Measurements from ENCODE around the gene MRNIP. TPM values are rescaled to one million over a fixed set of nuclear protein-coding genes. Genes with fewer than 3 reads are reported as not detected.

MRNIP gene
- total RNA-seq, 2 experiments from 2014 or later = 16.2 to 16.3 TPM

DNA sequence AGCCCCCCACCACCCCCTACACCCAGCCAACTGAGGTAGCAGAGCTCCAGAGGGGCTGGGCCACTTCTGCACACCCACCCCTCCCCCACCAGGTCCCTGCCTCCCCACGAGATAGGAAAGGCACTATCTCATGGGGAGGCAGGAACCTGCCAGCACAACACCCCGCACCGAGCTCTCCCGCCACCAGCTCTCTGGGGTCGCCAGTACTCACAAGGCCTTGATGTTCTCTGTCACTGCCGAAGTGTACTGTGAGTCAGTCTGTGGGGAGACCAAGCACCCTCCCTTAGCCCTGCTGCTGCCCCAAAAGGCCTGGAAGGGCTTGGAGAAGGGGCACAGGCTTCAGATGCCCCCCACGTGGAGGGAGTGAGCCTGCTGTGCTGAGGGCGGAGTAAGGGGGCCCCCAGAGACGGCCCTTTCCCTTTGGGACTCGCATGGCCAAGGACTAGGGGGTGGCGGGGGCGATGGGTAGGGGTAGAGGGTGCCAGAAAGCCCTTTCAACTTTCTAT lies 57.9 kb downstream of the MRNIP start:
- intact Hi-C loops (cut with micrococcal nuclease) = no loop called here
- Mint-ChIP-seq H3K9me3 (no peaks in the 10 kb centered on the region), H3K4me1 (ENCODE audit: low read depth) (peaks cover 38% of the 10 kb centered on the region), H3K27me3 (ENCODE audit: low read depth) (no peaks in the 10 kb centered on the region), H3K36me3 (ENCODE audit: low read depth) (peaks cover 6% of the 10 kb centered on the region), H3K4me3 (no peak overlapping the region), H3K27ac (no peak overlapping the region)
- no peak for DNase-seq
- CTCF ChIA-PET = interaction anchor here (1.7 to 2.2 kb wide), 3 partner anchors 8 to 20 kb away, joined by 5 to 11 read pairs (median 7); partner anchors contain the start of genes LTC4S and SQSTM1

DNA sequence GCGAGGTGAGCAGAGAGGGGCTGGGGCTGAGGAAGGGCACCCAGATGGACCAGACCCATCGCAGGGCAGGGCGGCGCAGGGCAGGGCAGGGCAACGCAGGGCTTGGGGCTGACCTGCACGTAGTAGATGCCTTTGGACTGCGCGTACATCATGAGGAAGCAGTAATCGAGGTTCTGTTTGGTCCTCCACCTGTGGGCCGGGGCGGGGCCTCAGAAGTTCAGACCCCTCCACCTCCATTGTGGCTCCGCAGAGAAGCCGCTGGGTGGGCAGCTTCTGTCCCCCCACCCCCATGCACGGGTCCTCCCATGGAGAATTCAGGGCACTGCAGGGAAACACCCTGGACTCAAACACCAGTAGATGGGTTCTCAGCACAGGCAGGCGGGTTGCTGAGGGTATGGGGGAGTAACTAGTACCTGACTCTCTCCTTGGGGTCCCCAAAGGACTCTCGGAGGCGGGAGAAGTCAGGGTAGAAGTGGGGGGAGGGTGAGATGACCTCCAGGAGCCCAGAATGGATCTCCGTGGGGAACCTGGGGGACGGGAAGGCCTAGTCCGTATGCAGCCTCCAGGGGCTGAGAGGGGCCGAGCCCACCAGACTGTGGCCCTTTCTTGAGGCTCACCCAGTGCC lies 58.4 kb downstream of the MRNIP start:
- H3K36me3 Mint-ChIP-seq (ENCODE audit: low read depth) = peaks cover 6% of the 10 kb centered on the region
- no peak overlapping the region for H3K27ac Mint-ChIP-seq
- peaks cover 35% of the 10 kb centered on the region for H3K4me1 Mint-ChIP-seq (ENCODE audit: low read depth)
- CTCF ChIA-PET = no interaction called here
- DNase-seq = no peak
- no peaks in the 10 kb centered on the region for H3K27me3 Mint-ChIP-seq (ENCODE audit: low read depth)
- H3K4me3 Mint-ChIP-seq = no peak overlapping the region
- no peaks in the 10 kb centered on the region for H3K9me3 Mint-ChIP-seq
- intact Hi-C loops (cut with micrococcal nuclease) = no loop called here

- DNase-seq = no peak
- H3K9me3 Mint-ChIP-seq = no peaks in the 10 kb centered on the region
- H3K27me3 Mint-ChIP-seq (ENCODE audit: low read depth) = no peaks in the 10 kb centered on the region
- no peak overlapping the region for H3K27ac Mint-ChIP-seq
- no peak overlapping the region for H3K4me3 Mint-ChIP-seq
- intact Hi-C loops (cut with micrococcal nuclease) = no loop called here
- CTCF ChIA-PET = no interaction called here
- H3K36me3 Mint-ChIP-seq (ENCODE audit: low read depth) = peaks cover 6% of the 10 kb centered on the region
- H3K4me1 Mint-ChIP-seq (ENCODE audit: low read depth) = peaks cover 33% of the 10 kb centered on the region
Observed at GRCh38 chr5:179799644-179799973, 59.0 kb downstream of the MRNIP start.

GRCh38 chr5:179798771-179799643 lies 59.6 kb downstream of the MRNIP start:
- no peaks in the 10 kb centered on the region for H3K9me3 Mint-ChIP-seq
- CTCF ChIA-PET = no interaction called here
- H3K36me3 Mint-ChIP-seq (ENCODE audit: low read depth) = peaks cover 6% of the 10 kb centered on the region
- intact Hi-C loops (cut with micrococcal nuclease) = no loop called here
- H3K27me3 Mint-ChIP-seq (ENCODE audit: low read depth) = no peaks in the 10 kb centered on the region
- no peak overlapping the region for H3K4me3 Mint-ChIP-seq
- peaks cover 33% of the 10 kb centered on the region for H3K4me1 Mint-ChIP-seq (ENCODE audit: low read depth)
- DNase-seq = no peak
- H3K27ac Mint-ChIP-seq = no peak overlapping the region

DNA sequence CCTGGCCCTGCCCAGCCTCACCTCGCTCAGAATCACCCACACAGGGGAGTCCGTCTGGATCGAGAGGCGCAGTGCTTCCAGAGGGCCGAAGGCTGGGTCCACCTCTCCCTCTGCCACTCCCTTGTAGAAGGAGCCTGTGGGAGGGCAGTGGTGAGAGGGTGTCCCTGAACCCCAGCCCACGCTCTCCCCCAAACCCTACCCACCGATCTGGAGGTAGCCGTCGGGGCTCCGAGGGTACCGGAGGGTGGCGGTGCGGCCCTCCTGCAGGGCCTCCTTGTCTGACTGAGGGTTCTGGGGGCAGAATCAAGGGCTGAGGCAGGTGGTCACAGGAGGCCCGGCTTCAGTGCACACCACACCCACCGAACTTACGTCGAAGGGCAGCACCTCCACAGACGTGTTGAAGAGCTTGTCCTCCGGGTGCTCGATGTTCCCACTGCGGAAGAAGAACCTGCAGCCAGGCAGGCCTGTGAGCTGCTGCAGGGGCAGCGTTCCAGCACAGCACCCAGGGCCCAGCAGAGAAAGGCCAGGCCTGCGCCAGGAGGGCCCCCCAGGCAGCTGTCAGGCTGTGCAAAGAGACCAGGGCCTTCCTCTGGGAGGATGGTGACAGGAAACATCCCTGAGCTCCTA lies 60.4 kb downstream of the MRNIP start:
- intact Hi-C loops (cut with micrococcal nuclease) = no loop called here
- DNase-seq = no peak
- peaks cover 33% of the 10 kb centered on the region for H3K4me1 Mint-ChIP-seq (ENCODE audit: low read depth)

GRCh38 chr5:179797741-179798140 lies 60.9 kb downstream of the MRNIP start:
- intact Hi-C loops (cut with micrococcal nuclease) = loop anchor here (2.0 kb wide), 1 partner anchor 65 kb away; the partner anchor contains the start of gene MAML1
- H3K36me3 Mint-ChIP-seq (ENCODE audit: low read depth) = peaks cover 6% of the 10 kb centered on the region
- H3K4me3 Mint-ChIP-seq = no peak overlapping the region
- CTCF ChIA-PET = interaction anchor here (0.5 to 2.6 kb wide), 9 partner anchors 12 to 294 kb away, joined by 3 to 16 read pairs (median 3); no protein-coding TSS in a partner anchor
- peaks cover 32% of the 10 kb centered on the region for H3K4me1 Mint-ChIP-seq (ENCODE audit: low read depth)
- H3K27ac Mint-ChIP-seq = no peak overlapping the region
- no peak for DNase-seq
- no peaks in the 10 kb centered on the region for H3K27me3 Mint-ChIP-seq (ENCODE audit: low read depth)
- H3K9me3 Mint-ChIP-seq = no peaks in the 10 kb centered on the region

More for the DNA sequence above, 60.4 kb downstream of the MRNIP start:
- CTCF ChIA-PET = interaction anchor here (1.0 to 1.1 kb wide), 3 partner anchors 101 to 119 kb away, joined by 3 to 4 read pairs (median 4); no protein-coding TSS in a partner anchor
- Mint-ChIP-seq H3K9me3 (no peaks in the 10 kb centered on the region), H3K4me3 (no peak overlapping the region), H3K27ac (no peak overlapping the region), H3K36me3 (ENCODE audit: low read depth) (peaks cover 6% of the 10 kb centered on the region), H3K27me3 (ENCODE audit: low read depth) (no peaks in the 10 kb centered on the region)

DNA sequence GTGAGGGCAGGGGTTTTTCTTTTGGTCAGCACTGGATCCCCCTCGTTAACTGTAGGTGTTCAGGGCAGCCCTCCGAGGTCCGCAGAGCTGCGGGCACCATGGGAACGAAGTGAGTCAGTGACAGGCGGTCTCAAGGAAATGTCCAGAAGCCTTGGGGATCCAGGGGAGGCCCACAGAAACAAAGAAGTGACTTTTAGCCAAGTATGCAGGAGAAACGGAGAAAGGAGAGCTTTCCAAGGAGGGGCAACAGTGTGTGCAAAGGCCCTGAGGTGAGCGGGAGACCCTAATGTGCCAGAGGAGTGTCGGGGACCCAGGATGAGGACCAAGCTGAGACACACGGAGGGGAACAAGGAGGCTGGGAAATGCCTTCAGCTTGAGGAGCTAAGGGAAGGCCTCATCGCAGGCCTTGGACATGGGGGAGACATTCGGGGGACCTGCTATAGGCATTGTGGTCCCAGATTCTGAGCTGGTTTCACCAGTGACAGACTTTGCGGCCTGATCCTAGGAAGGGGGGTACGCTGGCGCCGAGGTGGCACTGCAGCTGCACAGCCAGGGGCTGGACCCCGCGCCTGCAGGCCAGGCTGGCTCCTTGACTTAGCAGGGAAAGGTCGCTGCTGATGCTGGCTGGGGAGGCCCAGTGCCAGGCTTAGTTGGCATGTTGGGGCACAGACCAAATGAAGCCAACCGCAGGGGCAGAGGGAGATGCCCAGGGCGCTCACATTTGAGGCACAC lies 61.6 kb downstream of the MRNIP start:
- DNase-seq = no peak
- H3K27ac Mint-ChIP-seq = no peak overlapping the region
- H3K27me3 Mint-ChIP-seq (ENCODE audit: low read depth) = no peaks in the 10 kb centered on the region
- H3K4me3 Mint-ChIP-seq = peak overlapping the region; percentile 59
- H3K36me3 Mint-ChIP-seq (ENCODE audit: low read depth) = peaks cover 6% of the 10 kb centered on the region
- H3K9me3 Mint-ChIP-seq = no peaks in the 10 kb centered on the region
- intact Hi-C loops (cut with micrococcal nuclease) = loop anchor here (1.0 to 2.0 kb wide), 4 partner anchors 34 to 119 kb away; partner anchors contain the start of genes CANX and MAML1
- peaks cover 27% of the 10 kb centered on the region for H3K4me1 Mint-ChIP-seq (ENCODE audit: low read depth)
- CTCF ChIA-PET = interaction anchor here (0.5 to 2.6 kb wide), 13 partner anchors 11 to 294 kb away, joined by 3 to 16 read pairs (median 3); partner anchors contain the start of gene SQSTM1

DNA sequence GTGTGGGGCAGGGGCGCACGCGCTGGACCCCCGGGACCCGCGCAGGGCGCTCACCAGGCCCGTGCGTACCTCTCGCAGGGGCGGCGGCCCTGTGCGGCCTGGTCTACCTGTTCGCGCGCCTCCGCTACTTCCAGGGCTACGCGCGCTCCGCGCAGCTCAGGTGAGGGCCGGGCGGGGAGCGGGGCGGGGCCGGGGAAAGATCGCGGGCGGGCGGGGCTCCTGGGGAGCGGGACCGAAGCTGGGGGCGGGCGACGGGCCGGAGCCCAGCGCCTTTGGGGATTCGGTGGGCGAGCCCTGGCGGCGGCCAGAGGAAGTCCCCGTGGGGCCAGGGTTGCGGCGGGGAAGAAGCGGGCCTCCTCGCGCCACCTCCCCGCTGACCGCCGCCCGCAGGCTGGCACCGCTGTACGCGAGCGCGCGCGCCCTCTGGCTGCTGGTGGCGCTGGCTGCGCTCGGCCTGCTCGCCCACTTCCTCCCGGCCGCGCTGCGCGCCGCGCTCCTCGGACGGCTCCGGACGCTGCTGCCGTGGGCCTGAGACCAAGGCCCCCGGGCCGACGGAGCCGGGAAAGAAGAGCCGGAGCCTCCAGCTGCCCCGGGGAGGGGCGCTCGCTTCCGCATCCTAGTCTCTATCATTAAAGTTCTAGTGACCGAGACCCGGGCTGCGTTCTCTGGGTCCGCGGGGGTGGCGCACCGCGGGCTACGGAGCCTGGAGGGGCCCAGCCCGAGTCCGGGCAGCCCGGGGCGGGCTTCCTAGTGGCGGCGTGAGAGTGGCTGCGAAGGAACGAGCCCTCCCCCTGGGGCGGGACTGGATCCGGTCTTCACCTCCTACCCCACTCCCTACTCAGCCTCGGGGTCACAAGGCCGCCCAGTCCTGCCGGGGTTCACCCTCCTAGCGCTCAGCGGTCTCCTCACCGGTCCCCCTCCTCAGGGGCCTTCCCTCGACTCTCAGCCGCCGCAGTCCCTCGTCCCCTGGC lies 62.5 kb downstream of the MRNIP start:
- CTCF ChIA-PET = interaction anchor here (0.6 to 2.6 kb wide), 10 partner anchors 19 to 312 kb away, joined by 3 to 16 read pairs (median 3); partner anchors contain the start of gene SQSTM1
- no peaks in the 10 kb centered on the region for H3K27me3 Mint-ChIP-seq (ENCODE audit: low read depth)
- peaks cover 23% of the 10 kb centered on the region for H3K4me1 Mint-ChIP-seq (ENCODE audit: low read depth)
- no peak overlapping the region for H3K27ac Mint-ChIP-seq
- peak; percentile 73 for DNase-seq
- intact Hi-C loops (cut with micrococcal nuclease) = loop anchor here (1.0 to 2.0 kb wide), 4 partner anchors 33 to 118 kb away; partner anchors contain the start of genes CANX and MAML1
- peaks cover 4% of the 10 kb centered on the region for H3K36me3 Mint-ChIP-seq (ENCODE audit: low read depth)
- peak overlapping the region; percentile 59 for H3K4me3 Mint-ChIP-seq
- no peaks in the 10 kb centered on the region for H3K9me3 Mint-ChIP-seq

- Mint-ChIP-seq H3K27me3 (ENCODE audit: low read depth) (no peaks in the 10 kb centered on the region), H3K4me1 (ENCODE audit: low read depth) (peaks cover 23% of the 10 kb centered on the region), H3K9me3 (no peaks in the 10 kb centered on the region), H3K36me3 (ENCODE audit: low read depth) (peaks cover 4% of the 10 kb centered on the region), H3K27ac (no peak overlapping the region), H3K4me3 (peak overlapping the region; percentile 64)
- CTCF ChIA-PET = interaction anchor here (0.6 to 2.6 kb wide), 7 partner anchors 28 to 312 kb away, joined by 3 to 16 read pairs (median 4); no protein-coding TSS in a partner anchor
- no peak for DNase-seq
- intact Hi-C loops (cut with micrococcal nuclease) = no loop called here
Observed at GRCh38 chr5:179795049-179795862, 63.4 kb downstream of the MRNIP start.

GRCh38 chr5:179794575-179794974 lies 64.0 kb downstream of the MRNIP start:
- peaks cover 23% of the 10 kb centered on the region for H3K4me1 Mint-ChIP-seq (ENCODE audit: low read depth)
- H3K9me3 Mint-ChIP-seq = no peaks in the 10 kb centered on the region
- intact Hi-C loops (cut with micrococcal nuclease) = no loop called here
- CTCF ChIA-PET = interaction anchor here (0.7 to 2.0 kb wide), 5 partner anchors 27 to 39 kb away, joined by 3 to 9 read pairs (median 4); no protein-coding TSS in a partner anchor
- H3K27me3 Mint-ChIP-seq (ENCODE audit: low read depth) = no peaks in the 10 kb centered on the region
- peaks cover 2% of the 10 kb centered on the region for H3K36me3 Mint-ChIP-seq (ENCODE audit: low read depth)
- H3K4me3 Mint-ChIP-seq = peak overlapping the region; percentile 64
- no peak for DNase-seq
- no peak overlapping the region for H3K27ac Mint-ChIP-seq

Data from activated naive CD4-positive, alpha-beta T cell treated with anti-CD3 and anti-CD28 coated beads for 36 hours (primary cell).